Glomerular endothelial cell (primary cell): Measurements from ENCODE around the gene KLHL18. TPM values are rescaled to one million over a fixed set of nuclear protein-coding genes. Genes with fewer than 3 reads are reported as not detected.
"Not testable (repeated sequence)": the region's sequence is repeated elsewhere in the genome, so short reads cannot be mapped to it uniquely, and the experiment has no call there.

Experiments
- DNase-seq: peaks from one replicate; pipeline ENCODE4 v3.0.0-alpha.2; 2011; ENCODE audit warnings: low read depth, low spot score; ENCODE audit errors: extremely low read depth
- total RNA-seq: library from RNA; depleted of rRNA; stranded (reverse); fragments of >200 nt; gene quantifications from 2 replicates; pipeline ENCODE4 v1.2.3, GENCODE V29; 2015

Gene KLHL18
- 17.5 and 23.9 TPM in 2 replicates for total RNA-seq

GRCh38 chr3:47282424-47283192, at the start of gene KLHL18, which contains the start of gene KIF9:
KLHL18 (plus strand) TSS chr3:47282944; CDS start chr3:47282966, 22 bp downstream.
KIF9 (minus strand) TSS chr3:47282799; CDS start chr3:47277374, 5,425 bp downstream.
- peak; percentile 52 for DNase-seq

GRCh38 chr3:47238017-47238416, 44.7 kb upstream of the KLHL18 start:
- DNase-seq, result no peak

GRCh38 chr3:47239929-47240328, 42.8 kb upstream of the KLHL18 start:
- no peak for DNase-seq

GRCh38 chr3:47243419-47244147, 39.2 kb upstream of the KLHL18 start:
- DNase-seq, result no peak

GRCh38 chr3:47244531-47245100, 38.1 kb upstream of the KLHL18 start:
- no peak for DNase-seq

- no peak for DNase-seq
Measured at GRCh38 chr3:47245271-47245670, 37.5 kb upstream of the KLHL18 start.

- DNase-seq, result no peak
Measured at GRCh38 chr3:47247131-47248064, 35.3 kb upstream of the KLHL18 start.

GRCh38 chr3:47250309-47251060, 32.3 kb upstream of the KLHL18 start:
- DNase-seq, result peak; percentile 23

GRCh38 chr3:47251085-47251484, 31.7 kb upstream of the KLHL18 start:
- DNase-seq, result not testable (repeated sequence)

- DNase-seq, result no peak
Measured at GRCh38 chr3:47251689-47252088, 31.1 kb upstream of the KLHL18 start.

GRCh38 chr3:47256331-47256730, 26.4 kb upstream of the KLHL18 start:
- DNase-seq, result not testable (repeated sequence)

- DNase-seq, result no peak
Measured at GRCh38 chr3:47259114-47259513, 23.6 kb upstream of the KLHL18 start.

- DNase-seq, result no peak
Measured at GRCh38 chr3:47260605-47261004, 22.1 kb upstream of the KLHL18 start.

GRCh38 chr3:47261301-47261700, 21.4 kb upstream of the KLHL18 start:
- DNase-seq, result no peak

- DNase-seq, result no peak
Measured at GRCh38 chr3:47265008-47265407, 17.7 kb upstream of the KLHL18 start.

GRCh38 chr3:47265725-47266428, 16.9 kb upstream of the KLHL18 start:
- DNase-seq, result no peak

- DNase-seq, result peak; percentile 75
Measured at GRCh38 chr3:47266709-47267489, 15.8 kb upstream of the KLHL18 start.

GRCh38 chr3:47267490-47267824, 15.3 kb upstream of the KLHL18 start:
- DNase-seq, result no peak

GRCh38 chr3:47270526-47270925, 12.2 kb upstream of the KLHL18 start:
- DNase-seq, result no peak
